Karpas-422 (cell line): ENCODE measurements around the gene PODXL2. TPM values are rescaled to one million over a fixed set of nuclear protein-coding genes. Genes with fewer than 3 reads are reported as not detected.

Source experiments
- DNase-seq: peaks from one replicate; pipeline ENCODE4 v3.0.0-alpha.2; 2015
- H2AFZ ChIP-seq: fragments of 200-600 bp; sonication (generic); 2 replicates; pipeline ENCODE4 v1.6.1; 2014; ENCODE audit warnings: antibody characterized with exemption, low read length, mixed read lengths
- H3K27ac ChIP-seq: fragments of 200-600 bp; sonication (generic); 2 replicates; pipeline ENCODE4 v1.5.1; 2014; ENCODE audit warnings: mild to moderate bottlenecking, low read length, moderate library complexity
- H3K27me3 ChIP-seq: fragments of 200-600 bp; sonication (generic); 2 replicates; pipeline ENCODE4 v1.6.1; 2014; ENCODE audit warnings: low read length, mixed read lengths
- H3K36me3 ChIP-seq: fragments of 200-600 bp; sonication (generic); 2 replicates; pipeline ENCODE4 v1.6.1; 2014; ENCODE audit warnings: low read length, mixed read lengths; ENCODE audit not compliant: insufficient read depth
- H3K4me1 ChIP-seq: fragments of 200-600 bp; sonication (generic); 2 replicates; pipeline ENCODE4 v1.6.1; 2014; ENCODE audit warnings: mild to moderate bottlenecking, low read length, mixed read lengths
- H3K4me2 ChIP-seq: fragments of 200-600 bp; sonication (generic); 2 replicates; pipeline ENCODE4 v1.6.1; 2014; ENCODE audit warnings: low read length, low read depth, mild to moderate bottlenecking; ENCODE audit not compliant: poor library complexity, severe bottlenecking
- H3K4me3 ChIP-seq: fragments of 200-600 bp; sonication (generic); 2 replicates; pipeline ENCODE4 v1.5.1; 2014; ENCODE audit warnings: mild to moderate bottlenecking, antibody characterized with exemption, low read length, mixed read lengths
- H3K79me2 ChIP-seq: fragments of 200-600 bp; sonication (generic); 2 replicates; pipeline ENCODE4 v1.6.1; 2014; ENCODE audit warnings: mild to moderate bottlenecking, low read length, mixed read lengths
- H3K9ac ChIP-seq: fragments of 200-600 bp; sonication (generic); 2 replicates; pipeline ENCODE4 v1.6.0; 2014; ENCODE audit warnings: low read length
- H3K9me2 ChIP-seq: fragments of 200-600 bp; sonication (generic), shearing (Covaris generic); replicated peaks from 2 replicates; pipeline ENCODE4 v1.6.0; 2014; ENCODE audit warnings: mild to moderate bottlenecking, low read length, moderate library complexity; ENCODE audit not compliant: insufficient read depth
- H3K9me3 ChIP-seq: fragments of 300-700, 200-600 bp; sonication (generic); 2 replicates; pipeline ENCODE4 v1.6.1; 2014; ENCODE audit warnings: low read length, mixed read lengths
- H4K20me1 ChIP-seq: fragments of 200-600 bp; sonication (generic); 2 replicates; pipeline ENCODE4 v1.6.1; 2014; ENCODE audit warnings: mild to moderate bottlenecking, antibody characterized with exemption, low read length, low read depth; ENCODE audit not compliant: insufficient read depth
- small RNA-seq: library from RNA; depleted of rRNA; stranded (forward); fragments of <200 nt; gene quantifications from one replicate; pipeline ENCODE3, GENCODE V24; 2014
- total RNA-seq: library from RNA; depleted of rRNA; stranded (reverse); fragments of >200 nt; shearing (Covaris generic); gene quantifications from 2 replicates; pipeline ENCODE4 v1.2.3, GENCODE V29; 2014; ENCODE audit warnings: low replicate concordance; rRNA removed

Gene PODXL2
- total RNA-seq, 1 experiment from 2014 or later = 30.9 TPM

GRCh38 chr3:127720985-127721935 is 92.3 kb downstream of the PODXL2 start:
- Histone ChIP-seq H3K9me3 (no peaks in the 10 kb centered on the region), H3K27me3 (no peaks in the 10 kb centered on the region), H3K4me1 (peaks cover 54% of the 10 kb centered on the region), H3K4me3 (no peak overlapping the region), H3K27ac (no peak overlapping the region), H3K36me3 (peaks cover 54% of the 10 kb centered on the region), H4K20me1 (no peaks in the 10 kb centered on the region), H3K79me2 (peaks cover 86% of the 10 kb centered on the region), H2AFZ (no peak overlapping the region), H3K4me2 (no peak overlapping the region), H3K9me2 (no peaks in the 10 kb centered on the region), H3K9ac (no peak overlapping the region)
- no peak for DNase-seq

- H3K4me2 ChIP-seq = no peak overlapping the region
- no peaks in the 10 kb centered on the region for H3K9me3 ChIP-seq
- DNase-seq = no peak
- H3K27ac ChIP-seq = no peak overlapping the region
- H3K36me3 ChIP-seq = peaks cover 52% of the 10 kb centered on the region
- H3K9me2 ChIP-seq = no peaks in the 10 kb centered on the region
- no peaks in the 10 kb centered on the region for H4K20me1 ChIP-seq
- H3K4me1 ChIP-seq = peaks cover 45% of the 10 kb centered on the region
- no peak overlapping the region for H3K4me3 ChIP-seq
- H2AFZ ChIP-seq = no peak overlapping the region
- H3K27me3 ChIP-seq = no peaks in the 10 kb centered on the region
- peaks cover 90% of the 10 kb centered on the region for H3K79me2 ChIP-seq
- H3K9ac ChIP-seq = no peak overlapping the region
Measured at GRCh38 chr3:127722091-127722784, 93.3 kb downstream of the PODXL2 start.

Small RNAs within 50 kb of the gene (small RNA-seq; reads per million reads assigned to genes)
- 0.47 reads per million, percentile 8 among the genes with 10 or more reads in this experiment for gene MIR7976

Other genes with a start within 250 kb of the PODXL2 start
- gene TPRA1, start 38.5 kb upstream of the PODXL2 start, total RNA-seq = 34.7 and 36.9 TPM in 2 replicates
- 43.7 and 79.2 TPM in 2 replicates for gene MCM2, start 30.8 kb upstream of the PODXL2 start, total RNA-seq
- 20.1 and 25.5 TPM in 2 replicates for gene ABTB1, start 43.8 kb downstream of the PODXL2 start, total RNA-seq
- 58.0 and 63.3 TPM in 2 replicates for gene MGLL, start 193.3 kb downstream of the PODXL2 start, total RNA-seq